ENCODE measurements around the gene CS. TPM values are rescaled to one million over a fixed set of nuclear protein-coding genes. Genes with fewer than 3 reads are reported as not detected.

Gene CS
- polyA plus RNA-seq, 1 of the 3 experiments (the other 2 are of a cell fraction) = 121 TPM

GRCh38 chr12:56229916-56230431 lies 70.2 kb downstream of the CS start, which contains the start of gene SLC39A5:
SLC39A5 (plus strand) TSS chr12:56230051; CDS start chr12:56231275, 1,224 bp downstream.
- no peaks in the 10 kb centered on the region for H3K27me3 ChIP-seq (ENCODE audit: insufficient read depth)
- no peaks in the 10 kb centered on the region for H3K9me3 ChIP-seq
- H3K4me2 ChIP-seq = no peak within 1 kb of the TSS
- no peaks in the 10 kb centered on the region for H3K79me2 ChIP-seq (ENCODE audit: insufficient read depth)
- WGBS (ENCODE audit: low lambda C conversion rate) = 83% methylated on average over 4 of the region's 4 CpGs
- no peak within 1 kb of the TSS for H3K4me3 ChIP-seq (ENCODE audit: low read depth in 2 of 2, low read length in 1 of 2)
- H3K4me1 ChIP-seq (ENCODE audit: control insufficient read depth in 1 of 2, insufficient read depth in 2 of 2, low read depth in 1 of 2, low read length in 1 of 2) = peaks cover 3 to 9% of the 10 kb centered on the region in 2 experiments; a peak in 1 of 4 replicates
- H4K20me1 ChIP-seq (ENCODE audit: insufficient read depth) = no peaks in the 10 kb centered on the region
- no peak for DNase-seq
- H2AFZ ChIP-seq (ENCODE audit: low read depth) = no peak within 1 kb of the TSS
- TF ChIP-seq PBX3 (IDR thresholded peaks at IDR 0.05) = no peak
- no peak for TF ChIP-seq JUND (IDR thresholded peaks at IDR 0.05)
- no peak for TF ChIP-seq EP300 (IDR thresholded peaks at IDR 0.05; ENCODE audit: borderline replicate concordance in 1 of 2, low read depth in 1 of 2, low read length in 1 of 2)
- no peak for TF ChIP-seq ELF1 (IDR thresholded peaks at IDR 0.05)
- TF ChIP-seq RFX5 (IDR thresholded peaks at IDR 0.05; ENCODE audit: low read length) = no peak
- TF ChIP-seq SMC3 (IDR thresholded peaks at IDR 0.05; ENCODE audit: low read depth, low read length) = no peak
- TF ChIP-seq USF1 (IDR thresholded peaks at IDR 0.05; ENCODE audit: borderline replicate concordance, low read depth) = no peak
- TF ChIP-seq RXRA (IDR thresholded peaks at IDR 0.05; ENCODE audit: borderline replicate concordance, low read depth) = no peak
- TF ChIP-seq MXI1 (IDR thresholded peaks at IDR 0.05; ENCODE audit: low read depth, low read length) = no peak
- no peak for TF ChIP-seq TEAD4 (IDR thresholded peaks at IDR 0.05; ENCODE audit: borderline replicate concordance, insufficient read depth)
- no peak for TF ChIP-seq IRF3 (IDR thresholded peaks at IDR 0.05; ENCODE audit: low read depth, low read length)
- no peak for TF ChIP-seq FOXM1 (IDR thresholded peaks at IDR 0.05; ENCODE audit: low read depth)
- TF ChIP-seq NFIC (IDR thresholded peaks at IDR 0.05; ENCODE audit: borderline replicate concordance) = no peak
- no peak for TF ChIP-seq TCF12 (IDR thresholded peaks at IDR 0.05)
- TF ChIP-seq RAD21 (IDR thresholded peaks at IDR 0.05; ENCODE audit: low read length) = no peak
- no peak for TF ChIP-seq ZBTB33 (IDR thresholded peaks at IDR 0.05; ENCODE audit: borderline replicate concordance, low read depth)
- TF ChIP-seq SIN3A (IDR thresholded peaks at IDR 0.05; ENCODE audit: borderline replicate concordance, low read depth, low read length) = no peak
- ChIA-PET CTCF (interaction anchor here (1.3 to 1.7 kb wide), 2 partner anchors 28 to 41 kb away, joined by 6 read pairs; partner anchors contain the start of genes ANKRD52 and SMARCC2), POLR2A (no interaction called here)
- no peaks in the 10 kb centered on the region for H3K9me2 ChIP-seq
- no peaks in the 10 kb centered on the region for H3K36me3 ChIP-seq (replicated peaks in 1 of 2; ENCODE audit: control insufficient read depth in 1 of 2, insufficient read depth in 2 of 2, low read length in 1 of 2)
- no peak within 1 kb of the TSS for H3K9ac ChIP-seq
- H3F3A ChIP-seq (replicated peaks; ENCODE audit: insufficient read depth) = peaks cover 13% of the 10 kb centered on the region
- H3K27ac ChIP-seq (ENCODE audit: low read depth in 2 of 2, low read length in 1 of 2) = no peak within 1 kb of the TSS

Data from SK-N-SH (cell line).